DMS 273 treated with DMSO at 0.1 percent for 48 hours (cell line): Measurements from ENCODE around the gene GALNT16.
"Not testable (repeated sequence)": the region's sequence is repeated elsewhere in the genome, so short reads cannot be mapped to it uniquely, and the experiment has no call there.

Source experiments
- DNase-seq: peaks from one replicate; lab custom pipeline; 2025; lab: John Stamatoyannopoulos, UW

Gene GALNT16

GRCh38 chr14:69363964-69364363 is 104.0 kb downstream of the GALNT16 start:
- DNase-seq, result no peak

- no peak for DNase-seq
These were observed 104.4 kb downstream of the GALNT16 start for GRCh38 chr14:69364378-69364777.

DNA sequence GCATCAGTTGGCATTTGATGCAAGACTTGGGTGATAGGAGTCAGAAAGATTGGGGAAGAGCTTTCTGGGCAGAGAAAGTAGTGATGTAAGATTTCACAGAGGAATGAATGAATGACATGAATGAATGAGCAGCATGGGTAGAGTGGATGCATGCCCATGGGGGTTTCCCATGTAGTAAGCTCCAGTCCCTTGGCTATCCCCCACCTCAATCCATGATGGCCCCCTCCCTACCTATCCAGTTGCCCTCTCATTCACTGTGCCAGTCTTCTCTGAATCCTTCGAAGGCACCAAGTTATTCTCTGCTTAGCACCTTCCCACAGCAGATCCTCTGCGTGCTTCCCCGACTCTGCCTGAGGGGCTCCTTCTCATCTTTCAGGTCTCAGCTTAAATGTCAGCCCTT is 106.1 kb downstream of the GALNT16 start:
- DNase-seq, result no peak

DNA sequence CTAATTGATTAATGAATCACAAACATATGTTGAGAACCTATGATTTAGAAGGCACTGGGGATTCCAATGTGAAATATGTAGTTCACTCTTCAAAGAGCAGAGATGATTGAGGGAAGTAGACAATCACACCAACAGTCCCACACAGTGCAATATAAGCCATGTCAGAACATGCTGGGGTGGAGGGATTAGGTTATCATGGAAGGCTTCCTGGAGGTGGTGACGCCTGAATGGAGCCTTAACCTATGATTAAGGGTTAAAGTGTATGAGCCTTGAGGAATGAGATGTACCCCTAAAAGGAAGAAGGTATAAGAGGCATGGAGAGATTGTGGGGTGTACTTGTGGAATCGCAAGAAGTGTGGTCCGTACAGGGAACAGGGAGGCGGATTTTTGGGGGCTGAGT is 106.8 kb downstream of the GALNT16 start:
- DNase-seq, result no peak

GRCh38 chr14:69368381-69368780 is 108.4 kb downstream of the GALNT16 start:
- DNase-seq, result no peak

DNA sequence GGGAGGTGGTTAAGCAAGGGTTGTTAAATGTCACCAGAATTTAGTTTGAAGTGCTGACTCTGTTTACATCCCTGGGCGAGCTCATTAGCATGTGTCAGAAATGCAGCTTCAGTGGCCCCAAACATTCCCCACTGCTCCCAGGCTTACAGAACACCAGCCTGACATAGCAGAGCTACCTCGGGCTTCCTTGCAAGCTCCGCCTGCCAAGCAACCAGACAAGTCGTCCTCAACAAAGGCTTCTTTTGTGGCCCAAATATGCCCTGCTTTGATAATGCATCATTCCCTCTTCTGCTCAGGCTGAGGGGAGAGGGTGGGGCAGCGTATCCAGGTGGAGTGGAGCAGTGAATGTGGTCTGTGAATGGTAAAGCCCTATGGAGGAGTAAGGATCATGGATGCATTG is 110.1 kb downstream of the GALNT16 start:
- DNase-seq, result no peak

GRCh38 chr14:69372146-69372545 is 112.2 kb downstream of the GALNT16 start:
- no peak for DNase-seq

DNA sequence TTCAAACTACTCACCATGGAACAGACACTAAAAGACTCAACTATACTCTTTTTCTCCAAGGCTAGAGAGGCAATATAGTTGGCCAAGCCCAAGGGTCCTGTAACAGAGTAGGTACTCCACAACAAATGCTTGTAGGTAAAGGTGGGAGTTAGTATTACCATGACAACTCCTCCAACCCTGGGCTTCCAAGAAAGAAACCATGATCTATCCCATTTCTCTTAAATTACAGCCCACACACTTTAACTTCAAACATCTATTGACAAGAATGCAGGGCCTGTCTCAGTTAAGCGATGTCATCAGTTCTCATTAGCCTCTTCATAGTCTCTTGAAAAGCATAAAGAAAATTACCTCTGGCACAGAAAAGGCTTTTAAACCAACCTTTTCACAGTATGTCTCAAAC is 113.1 kb downstream of the GALNT16 start:
- no peak for DNase-seq

- no peak for DNase-seq
These were observed 114.3 kb downstream of the GALNT16 start for GRCh38 chr14:69374235-69374634.

GRCh38 chr14:69375182-69375581 is 115.2 kb downstream of the GALNT16 start:
- no peak for DNase-seq

- DNase-seq, result no peak
These were observed 115.8 kb downstream of the GALNT16 start for GRCh38 chr14:69375722-69376121.

- DNase-seq, result no peak
These were observed 116.5 kb downstream of the GALNT16 start for GRCh38 chr14:69376439-69376838.

DNA sequence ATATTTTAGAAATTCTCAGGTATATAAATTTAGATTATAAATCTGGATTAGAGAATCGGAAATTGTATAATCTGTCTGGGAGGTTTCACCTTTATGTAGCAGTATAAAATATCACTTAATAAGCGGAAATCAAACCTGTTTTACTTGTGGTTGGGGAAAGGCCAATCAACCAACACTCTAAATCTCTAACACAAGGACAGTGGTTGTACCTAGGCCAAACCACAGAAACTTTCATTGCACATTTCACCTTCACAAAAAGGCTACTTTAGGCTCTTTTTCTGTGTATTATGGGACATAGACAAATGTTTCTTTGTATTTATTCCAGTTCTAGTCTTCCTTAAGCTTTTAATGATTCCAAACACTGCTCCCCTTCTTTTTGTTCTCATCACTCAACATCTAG is 118.3 kb downstream of the GALNT16 start:
- no peak for DNase-seq

GRCh38 chr14:69387311-69387710 is 127.4 kb downstream of the GALNT16 start:
- no peak for DNase-seq

GRCh38 chr14:69391400-69391799 is 131.4 kb downstream of the GALNT16 start:
- not testable (repeated sequence) for DNase-seq

GRCh38 chr14:69392481-69392880 is 132.5 kb downstream of the GALNT16 start:
- no peak for DNase-seq

- no peak for DNase-seq
These were observed 136.0 kb downstream of the GALNT16 start for GRCh38 chr14:69395929-69396328.

GRCh38 chr14:69398053-69398817 is 138.3 kb downstream of the GALNT16 start, which contains the start of the genes ERH and SLC39A9:
Gene ERH (minus strand): TSS chr14:69398299. CDS start chr14:69398233, 66 bp downstream.
Gene SLC39A9 (plus strand): TSS chr14:69398692. CDS start chr14:69399370, 678 bp downstream.
- DNase-seq, result peak; percentile 99

DNA sequence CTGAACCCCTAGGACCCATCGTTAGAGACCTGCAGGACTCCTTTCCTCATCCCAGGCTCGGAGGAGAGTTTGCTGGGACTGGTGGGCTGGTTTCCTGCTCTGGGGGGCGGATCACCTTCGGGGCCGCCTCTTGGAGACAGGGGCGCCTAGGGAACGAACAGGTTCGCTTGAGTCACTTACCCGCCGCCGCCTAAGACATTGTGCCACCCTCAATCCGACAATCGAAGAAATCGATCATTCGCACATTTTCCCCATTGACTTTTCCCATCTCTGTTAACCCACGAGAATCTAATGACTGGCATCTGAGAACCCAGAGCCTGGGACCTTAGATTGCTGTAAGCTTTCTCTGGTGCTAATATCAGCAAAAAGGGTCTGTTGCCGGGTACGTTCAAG is 138.9 kb downstream of the GALNT16 start:
- DNase-seq, result no peak

- no peak for DNase-seq
These were observed 139.8 kb downstream of the GALNT16 start for GRCh38 chr14:69399750-69400149.

DNA sequence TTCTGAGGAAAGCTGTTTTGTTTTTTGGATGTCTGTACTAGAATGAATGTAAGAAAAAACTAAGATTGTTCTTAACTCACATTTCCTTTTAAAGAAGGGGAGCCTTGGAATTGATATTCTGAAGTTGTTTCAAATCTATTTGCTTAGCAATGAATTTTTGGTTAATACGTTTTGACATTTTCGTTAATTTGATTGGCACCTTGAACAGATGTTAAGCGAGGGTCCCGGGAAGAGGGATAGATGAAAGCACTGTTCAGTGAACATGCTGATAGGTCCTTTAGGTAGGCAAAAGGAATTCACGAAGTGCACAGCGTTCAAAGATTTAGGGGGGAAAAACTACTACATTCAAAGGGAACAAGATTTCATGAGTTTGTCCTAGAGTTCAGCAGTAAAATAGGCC is 140.2 kb downstream of the GALNT16 start:
- DNase-seq, result no peak

- no peak for DNase-seq
These were observed 141.9 kb downstream of the GALNT16 start for GRCh38 chr14:69401841-69402240.

- no peak for DNase-seq
These were observed 144.5 kb downstream of the GALNT16 start for GRCh38 chr14:69404478-69404877.

DNA sequence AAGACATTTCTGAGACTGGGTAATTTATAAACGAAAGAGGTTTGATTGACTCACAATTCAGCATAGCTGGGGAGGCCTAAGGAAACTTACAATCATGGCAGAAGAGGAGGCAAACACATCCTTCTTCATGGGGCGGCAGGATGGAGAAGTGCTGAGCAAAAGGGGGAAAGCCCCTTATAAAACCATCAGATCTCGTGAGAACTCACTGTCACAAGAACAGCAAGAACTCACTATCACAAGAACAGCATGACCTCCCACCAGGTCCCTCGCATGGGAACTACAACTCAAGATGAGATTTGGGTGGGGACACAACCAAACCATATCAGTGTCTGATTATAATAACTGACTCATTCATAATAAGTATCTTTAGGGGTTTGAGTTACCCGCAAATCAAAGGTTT is 144.9 kb downstream of the GALNT16 start:
- no peak for DNase-seq
